Activated T-cell treated with anti-CD3 and anti-CD28 coated beads, Interleukin-2, amount 50 U/mL, for 48 hours (primary cell): Measurements from ENCODE around the gene PTPRM.

Experiments
- DNase-seq, 2 experiments: peaks; one replicate each; pipeline ENCODE4 v3.0.0-alpha.2; 2020

Gene PTPRM

DNA sequence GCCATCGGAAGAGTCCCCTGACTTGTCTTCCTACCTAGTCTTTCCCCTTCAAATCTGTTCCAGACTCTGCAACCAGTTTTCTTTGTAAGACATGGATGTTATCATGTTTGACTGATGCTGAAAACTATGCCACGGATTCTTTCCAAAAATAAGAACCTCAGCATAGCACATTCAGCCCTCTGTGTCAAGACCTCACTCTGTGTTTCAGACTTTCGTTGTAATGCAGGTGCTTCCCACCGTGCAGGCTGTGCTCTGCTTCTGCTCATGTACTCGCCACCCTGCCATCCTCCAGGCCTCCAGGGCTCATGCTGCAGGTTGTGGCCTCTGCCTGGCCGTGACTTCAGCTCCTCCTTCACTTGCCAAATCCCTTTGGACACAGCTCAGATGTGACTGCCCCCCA, 695.1 kb downstream of the PTPRM start:
- no peak for DNase-seq

- no peak for DNase-seq
Measured at GRCh38 chr18:8264116-8264515, 697.0 kb downstream of the PTPRM start.

- no peak for DNase-seq
Measured at GRCh38 chr18:8264861-8265411, 697.8 kb downstream of the PTPRM start.

- no peak for DNase-seq
Measured at GRCh38 chr18:8272254-8272653, 705.1 kb downstream of the PTPRM start.

DNA sequence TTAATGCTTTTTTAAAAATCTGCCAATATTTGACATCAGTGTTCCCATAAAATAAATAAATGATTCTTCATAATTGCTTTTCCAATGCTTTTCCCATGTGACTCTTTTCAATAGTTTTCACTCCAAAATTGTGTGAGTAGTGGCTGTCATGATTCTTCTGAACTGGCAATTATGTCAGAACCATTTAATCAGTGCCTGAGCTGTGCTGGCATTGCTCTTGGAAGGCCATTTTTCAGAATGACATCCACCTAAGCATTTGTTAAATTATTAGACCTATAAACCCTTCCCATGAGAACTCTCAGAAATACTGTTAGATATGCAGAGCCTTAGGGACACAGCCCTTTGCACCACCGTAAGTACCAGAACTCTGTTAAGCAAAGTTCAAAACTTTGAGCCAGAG, 707.3 kb downstream of the PTPRM start:
- no peak for DNase-seq

GRCh38 chr18:8276406-8276805, 709.3 kb downstream of the PTPRM start:
- DNase-seq = no peak

- DNase-seq = no peak
Measured at GRCh38 chr18:8277270-8277669, 710.2 kb downstream of the PTPRM start.

- no peak for DNase-seq
Measured at GRCh38 chr18:8279346-8279745, 712.2 kb downstream of the PTPRM start.

GRCh38 chr18:8279781-8280330, 712.7 kb downstream of the PTPRM start:
- DNase-seq = no peak

GRCh38 chr18:8283891-8284585, 716.9 kb downstream of the PTPRM start:
- no peak for DNase-seq

DNA sequence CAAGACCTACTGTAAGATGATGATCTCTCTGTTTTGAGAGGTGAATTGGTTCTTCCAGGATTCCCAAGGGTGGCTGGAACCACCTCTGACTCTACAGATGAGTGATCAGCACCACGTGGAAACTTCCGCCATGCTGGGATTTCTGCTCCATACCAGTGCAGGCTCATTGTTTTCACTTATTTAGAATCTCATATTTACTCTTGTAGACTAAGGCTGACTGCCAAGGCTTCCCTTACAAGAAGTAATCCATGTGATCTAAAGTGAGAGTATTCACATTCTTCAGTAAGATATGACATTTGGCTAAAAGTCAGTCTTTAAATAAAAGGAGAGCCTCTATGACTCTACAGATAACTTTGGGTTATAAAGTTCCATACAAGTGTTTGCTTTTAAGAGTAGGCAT, 719.2 kb downstream of the PTPRM start:
- no peak for DNase-seq

- DNase-seq = no peak
Measured at GRCh38 chr18:8287196-8287885, 720.2 kb downstream of the PTPRM start.

GRCh38 chr18:8288472-8289195, 721.5 kb downstream of the PTPRM start:
- no peak for DNase-seq

DNA sequence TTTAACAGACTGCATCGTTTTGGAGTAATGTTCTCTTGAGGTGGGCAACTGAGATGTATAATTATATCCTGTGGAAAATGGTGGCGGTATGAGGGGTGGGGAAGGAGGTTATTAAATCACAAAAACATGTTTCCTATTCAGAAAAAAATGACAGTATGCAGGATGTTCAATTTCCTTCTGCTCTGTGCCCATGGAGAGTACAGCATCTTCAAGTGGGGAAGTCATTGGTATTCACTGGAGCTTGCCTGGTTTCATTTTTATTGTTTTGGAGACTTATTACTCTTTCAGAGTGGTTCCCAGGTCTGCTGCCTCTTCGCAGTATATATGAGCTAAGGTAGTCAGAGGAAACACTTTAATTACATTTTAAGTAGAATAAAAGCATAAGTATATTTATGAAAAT, 723.3 kb downstream of the PTPRM start:
- no peak for DNase-seq

- no peak for DNase-seq
Measured at GRCh38 chr18:8290913-8291312, 723.8 kb downstream of the PTPRM start.

DNA sequence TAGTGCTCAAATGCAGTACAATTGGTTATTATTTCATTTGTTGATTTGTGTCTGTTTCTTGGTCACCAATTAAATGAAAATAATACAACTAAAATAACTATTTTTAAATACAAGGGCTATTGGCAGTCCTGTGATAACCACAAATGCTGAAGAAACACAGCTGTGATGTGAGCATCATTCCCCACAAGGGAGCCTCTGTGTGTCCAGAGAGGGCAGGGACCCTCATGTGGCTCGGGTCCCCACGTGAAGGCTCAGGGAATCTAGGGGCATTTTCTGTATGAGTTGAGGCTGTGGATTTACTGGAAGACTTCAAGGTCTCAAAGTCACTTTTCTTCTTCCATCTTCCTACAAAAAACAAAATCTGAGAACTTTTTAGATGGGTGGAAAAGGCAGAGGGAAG, 726.1 kb downstream of the PTPRM start:
- no peak for DNase-seq

DNA sequence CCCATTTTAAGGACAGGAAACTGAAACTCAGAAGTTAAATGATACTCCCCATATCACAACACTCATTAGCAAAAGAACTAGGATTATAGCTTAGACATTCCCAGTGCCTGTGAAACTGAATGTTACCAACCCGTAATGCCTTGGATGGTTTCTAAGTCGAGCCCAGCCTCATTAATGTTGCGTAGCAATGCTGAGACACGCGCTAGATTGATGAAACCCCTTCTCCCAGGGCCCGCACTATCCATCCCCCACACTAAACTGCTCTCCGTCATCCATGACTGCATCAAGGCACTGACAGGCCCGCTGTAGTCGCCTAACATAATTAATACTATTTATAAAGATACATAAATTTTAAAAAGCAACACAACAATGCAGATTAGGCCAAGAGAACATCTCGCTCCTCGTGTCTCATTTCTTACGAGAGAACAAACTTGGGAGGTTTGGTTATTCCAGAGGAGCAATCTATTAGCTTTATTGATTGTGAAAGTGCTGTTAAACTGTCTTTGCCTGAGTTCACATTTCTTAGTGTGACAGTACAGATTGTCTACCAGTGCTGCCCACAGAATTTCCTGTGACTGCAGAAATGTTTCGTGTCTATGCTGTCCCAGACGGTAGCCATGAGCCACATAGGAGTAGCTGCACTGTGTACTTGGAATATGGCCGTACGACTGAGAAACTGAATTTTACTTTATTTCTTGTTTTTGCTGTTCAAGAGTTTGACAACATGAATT, 729.9 kb downstream of the PTPRM start:
- no peak for DNase-seq

- no peak for DNase-seq
Measured at GRCh38 chr18:8298186-8298585, 731.1 kb downstream of the PTPRM start.

GRCh38 chr18:8299054-8299980, 732.2 kb downstream of the PTPRM start:
- no peak for DNase-seq

GRCh38 chr18:8300751-8301410, 733.8 kb downstream of the PTPRM start:
- DNase-seq = no peak
